ENCODE data around the gene DCDC1.

- TF ChIP-seq, protein P1, sequence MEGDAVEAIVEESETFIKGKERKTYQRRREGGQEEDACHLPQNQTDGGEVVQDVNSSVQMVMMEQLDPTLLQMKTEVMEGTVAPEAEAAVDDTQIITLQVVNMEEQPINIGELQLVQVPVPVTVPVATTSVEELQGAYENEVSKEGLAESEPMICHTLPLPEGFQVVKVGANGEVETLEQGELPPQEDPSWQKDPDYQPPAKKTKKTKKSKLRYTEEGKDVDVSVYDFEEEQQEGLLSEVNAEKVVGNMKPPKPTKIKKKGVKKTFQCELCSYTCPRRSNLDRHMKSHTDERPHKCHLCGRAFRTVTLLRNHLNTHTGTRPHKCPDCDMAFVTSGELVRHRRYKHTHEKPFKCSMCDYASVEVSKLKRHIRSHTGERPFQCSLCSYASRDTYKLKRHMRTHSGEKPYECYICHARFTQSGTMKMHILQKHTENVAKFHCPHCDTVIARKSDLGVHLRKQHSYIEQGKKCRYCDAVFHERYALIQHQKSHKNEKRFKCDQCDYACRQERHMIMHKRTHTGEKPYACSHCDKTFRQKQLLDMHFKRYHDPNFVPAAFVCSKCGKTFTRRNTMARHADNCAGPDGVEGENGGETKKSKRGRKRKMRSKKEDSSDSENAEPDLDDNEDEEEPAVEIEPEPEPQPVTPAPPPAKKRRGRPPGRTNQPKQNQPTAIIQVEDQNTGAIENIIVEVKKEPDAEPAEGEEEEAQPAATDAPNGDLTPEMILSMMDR (conservative IDR thresholded peaks at IDR 0.05) = no peak
- no peak for TF ChIP-seq EZH2 (IDR thresholded peaks at IDR 0.05; ENCODE audit: low read depth)
Observed at GRCh38 chr11:31132531-31133421, 236.8 kb downstream of the DCDC1 start.
